ENCODE data around the gene HNRNPUL2.

GRCh38 chr11:62716816-62717215, 10.4 kb downstream of the HNRNPUL2 start:
- TF ChIP-seq POLR2AphosphoS5 (IDR thresholded peaks at IDR 0.05; ENCODE audit: insufficient read depth, low read depth, low read length) (no peak), CTCF (IDR thresholded peaks at IDR 0.05; ENCODE audit: extremely low read depth in 1 of 2, insufficient read depth in 1 of 2, low read depth in 1 of 2, low read length in 2 of 2) (no peak)
